HepG2 (cell line): ENCODE data around the gene HAGH. TPM values are rescaled to one million over a fixed set of nuclear protein-coding genes. Genes with fewer than 3 reads are reported as not detected.

Experiments
- ATAD3A ChIP-seq: sonication (generic); formaldehyde crosslinking; IDR thresholded peaks from 2 replicates; pipeline ENCODE4 v1.4.0; 2020; ENCODE audit warnings: missing genetic modification reagents
- CBX2 ChIP-seq, 2 experiments: fragments of 200-600 bp in 1 of 2; sonication (generic); formaldehyde crosslinking in 1 of 2; IDR thresholded peaks; 2 replicates each; pipeline versions ENCODE4 v1.7.0 to v1.8.1; 2018 to 2022; ENCODE audit warnings: low read depth in 2 of 2, low read length in 1 of 2, mild to moderate bottlenecking in 1 of 2, missing genetic modification reagents in 1 of 2
- CHCHD3 ChIP-seq: sonication (generic); formaldehyde crosslinking; IDR thresholded peaks from 2 replicates; pipeline ENCODE4 v1.8.0; 2022; ENCODE audit warnings: mild to moderate bottlenecking, missing genetic modification reagents, moderate library complexity
- CHD4 ChIP-seq: fragments of 200-600 bp; sonication (generic); IDR thresholded peaks from 2 replicates; pipeline ENCODE4 v1.7.0; 2017; ENCODE audit warnings: mild to moderate bottlenecking, low read length, borderline replicate concordance
- CSRNP2 ChIP-seq: sonication (generic); formaldehyde crosslinking; conservative IDR thresholded peaks from 2 replicates; pipeline ENCODE4 v1.8.0; 2022; ENCODE audit warnings: low read depth, missing genetic modification reagents
- ELF3 ChIP-seq: IDR thresholded peaks from 2 replicates; pipeline ENCODE4 v1.6.1; 2016; ENCODE audit warnings: missing genetic modification reagents, missing compliant biosample characterization
- ETV5 ChIP-seq: IDR thresholded peaks from 2 replicates; pipeline ENCODE4 v1.6.1; 2018; ENCODE audit warnings: missing biosample characterization, missing genetic modification reagents, inconsistent platforms, borderline replicate concordance
- FOXA3 ChIP-seq: IDR thresholded peaks from 2 replicates; pipeline ENCODE4 v1.6.1; 2016; ENCODE audit warnings: missing genetic modification reagents, missing compliant biosample characterization
- GATAD1 ChIP-seq: IDR thresholded peaks from 2 replicates; pipeline ENCODE4 v1.6.1; 2016; ENCODE audit warnings: missing genetic modification reagents, missing compliant biosample characterization
- RFX1 ChIP-seq: fragments of 450-650 bp; IDR thresholded peaks from 2 replicates; pipeline ENCODE4 v1.6.1; 2017
- RFXAP ChIP-seq: sonication (generic); formaldehyde crosslinking; IDR thresholded peaks from 2 replicates; pipeline ENCODE4 v1.4.0; 2020; ENCODE audit warnings: missing genetic modification reagents, borderline replicate concordance
- SKI ChIP-seq: fragments of 450-650 bp; IDR thresholded peaks from one replicate; pipeline ENCODE4 v1.6.1; 2018; ENCODE audit warnings: mild to moderate bottlenecking; ENCODE audit not compliant: partially characterized antibody
- SRF ChIP-seq: IDR thresholded peaks from 2 replicates; pipeline ENCODE4 v1.6.1; 2011; ENCODE audit warnings: mild to moderate bottlenecking, low read depth, low read length, moderate library complexity
- U2AF1 ChIP-seq: fragments of 200-400 bp; formaldehyde crosslinking; optimal IDR thresholded peaks from 2 replicates; pipeline ENCODE3; 2017; ENCODE audit warnings: mild to moderate bottlenecking, low read depth, low read length
- ZFP90 ChIP-seq: sonication (generic); formaldehyde crosslinking; IDR thresholded peaks from 2 replicates; pipeline ENCODE4 v1.8.0; 2022; ENCODE audit warnings: missing genetic modification reagents, mild to moderate bottlenecking, inconsistent platforms, borderline replicate concordance
- ZKSCAN8 ChIP-seq: IDR thresholded peaks from 2 replicates; pipeline ENCODE4 v1.6.1; 2016; ENCODE audit warnings: borderline replicate concordance, missing genetic modification reagents, missing compliant biosample characterization
- ZMYM3 ChIP-seq: sonication (generic); formaldehyde crosslinking; IDR thresholded peaks from 2 replicates; pipeline ENCODE4 v1.5.1; 2020; ENCODE audit warnings: mild to moderate bottlenecking, missing genetic modification reagents
- ZNF235 ChIP-seq: sonication (generic); formaldehyde crosslinking; IDR thresholded peaks from 2 replicates; pipeline ENCODE4 v1.8.1; 2023; ENCODE audit warnings: mild to moderate bottlenecking, missing genetic modification reagents, borderline replicate concordance
- ZNF260 ChIP-seq: sonication (generic); formaldehyde crosslinking; IDR thresholded peaks from 2 replicates; pipeline ENCODE4 v1.4.0; 2020; ENCODE audit warnings: missing genetic modification reagents, low read depth, mild to moderate bottlenecking, borderline replicate concordance
- ZNF512 ChIP-seq: sonication (generic); formaldehyde crosslinking; IDR thresholded peaks from 2 replicates; pipeline ENCODE4 v1.4.0; 2020; ENCODE audit warnings: mild to moderate bottlenecking, missing genetic modification reagents
- ZZZ3 ChIP-seq: sonication (generic); formaldehyde crosslinking; IDR thresholded peaks from 2 replicates; pipeline ENCODE4 v1.4.0; 2020; ENCODE audit warnings: missing genetic modification reagents, mild to moderate bottlenecking, borderline replicate concordance
- polyA plus RNA-seq, 8 experiments: library from polyadenylated mRNA; depleted of rRNA in 3 of 8; stranded (reverse) in 7 of 8; unstranded in 1 of 8; fragments of >200 nt; fragmentation: Illumina TruSeq in 4 of 8; extraction: Trizol in 4 of 8; gene quantifications; 2 replicates each; pipeline versions ENCODE4 v1.2.1 to v1.2.3, GENCODE V29; 2011 to 2016; ENCODE audit warnings: low read depth in 4 of 8, missing spikeins in 1 of 8, mixed read lengths in 1 of 8; ENCODE audit not compliant: insufficient read depth in 1 of 8
- total RNA-seq, 5 experiments: library from RNA; depleted of rRNA; stranded (reverse); fragments of >200 nt; fragmentation: Illumina TruSeq; extraction: Trizol; gene quantifications; 2 replicates each; pipeline ENCODE4 v1.2.3, GENCODE V29; 2016; ENCODE audit warnings: low read depth in 1 of 5
- TF ChIP-seq, protein P1 (sequence below): sonication (generic); formaldehyde crosslinking; IDR thresholded peaks from 2 replicates; pipeline ENCODE4 v1.4.0; 2020; ENCODE audit warnings: low read depth, mild to moderate bottlenecking, missing genetic modification reagents
- TF ChIP-seq, protein P2 (sequence below): sonication (generic); formaldehyde crosslinking; IDR thresholded peaks from 2 replicates; pipeline ENCODE4 v1.4.0; 2020; ENCODE audit warnings: missing genetic modification reagents, borderline replicate concordance

HAGH gene
- total and polyA plus RNA-seq, 2 of the 13 experiments (the other 11 are each of a cell fraction or from before 2014, with no cell fraction given), result 70.4 to 95.4 TPM

- peak; percentile 20; the same call in 1 of the 2 replicates for TF ChIP-seq SRF
- 0 out of 2 replicates have a peak, but pooled peaks have one; percentile 41 for TF ChIP-seq FOXA3
- TF ChIP-seq RFX1, result no peak
- TF ChIP-seq ZKSCAN8 (CRISPR knock-in tag), result no peak
- TF ChIP-seq CHCHD3 (CRISPR knock-in tag), result no peak
- TF ChIP-seq ZMYM3 (CRISPR knock-in tag), result no peak
- TF ChIP-seq CSRNP2, result no peak
- TF ChIP-seq GATAD1 (CRISPR knock-in tag), result peak; percentile 97
- peak; percentile 28 for TF ChIP-seq ELF3 (CRISPR knock-in tag)
- no peak for TF ChIP-seq ZNF260 (CRISPR knock-in tag)
- peak; percentile 85 for TF ChIP-seq SKI
- TF ChIP-seq ZNF235, result no peak
- TF ChIP-seq ZZZ3 (CRISPR knock-in tag), result peak; percentile 69; the same call in 1 of the 2 replicates
- TF ChIP-seq, protein P1, sequence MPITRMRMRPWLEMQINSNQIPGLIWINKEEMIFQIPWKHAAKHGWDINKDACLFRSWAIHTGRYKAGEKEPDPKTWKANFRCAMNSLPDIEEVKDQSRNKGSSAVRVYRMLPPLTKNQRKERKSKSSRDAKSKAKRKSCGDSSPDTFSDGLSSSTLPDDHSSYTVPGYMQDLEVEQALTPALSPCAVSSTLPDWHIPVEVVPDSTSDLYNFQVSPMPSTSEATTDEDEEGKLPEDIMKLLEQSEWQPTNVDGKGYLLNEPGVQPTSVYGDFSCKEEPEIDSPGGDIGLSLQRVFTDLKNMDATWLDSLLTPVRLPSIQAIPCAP, result no peak
- TF ChIP-seq ETV5 (CRISPR knock-in tag), result peak; percentile 47
- TF ChIP-seq, protein P2, sequence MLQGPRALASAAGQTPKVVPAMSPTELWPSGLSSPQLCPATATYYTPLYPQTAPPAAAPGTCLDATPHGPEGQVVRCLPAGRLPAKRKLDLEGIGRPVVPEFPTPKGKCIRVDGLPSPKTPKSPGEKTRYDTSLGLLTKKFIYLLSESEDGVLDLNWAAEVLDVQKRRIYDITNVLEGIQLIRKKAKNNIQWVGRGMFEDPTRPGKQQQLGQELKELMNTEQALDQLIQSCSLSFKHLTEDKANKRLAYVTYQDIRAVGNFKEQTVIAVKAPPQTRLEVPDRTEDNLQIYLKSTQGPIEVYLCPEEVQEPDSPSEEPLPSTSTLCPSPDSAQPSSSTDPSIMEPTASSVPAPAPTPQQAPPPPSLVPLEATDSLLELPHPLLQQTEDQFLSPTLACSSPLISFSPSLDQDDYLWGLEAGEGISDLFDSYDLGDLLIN (CRISPR knock-in tag), result no peak
- no peak for TF ChIP-seq CHD4
- 0 out of 2 replicates have a peak, but pooled peaks have one; percentile 26 for TF ChIP-seq RFXAP (CRISPR knock-in tag)
- no peak for TF ChIP-seq ATAD3A (CRISPR knock-in tag)
- TF ChIP-seq U2AF1, result no peak
- TF ChIP-seq ZNF512 (CRISPR knock-in tag), result no peak
- TF ChIP-seq CBX2 (IDR thresholded peaks at IDR 0.05; ENCODE audit: low read depth, low read length), result no peak
- no peak for TF ChIP-seq CBX2 (CRISPR knock-in tag; IDR thresholded peaks at IDR 0.05; ENCODE audit: low read depth)
- TF ChIP-seq ZFP90 (CRISPR knock-in tag), result no peak
Measured at GRCh38 chr16:1782408-1783264, 44.0 kb downstream of the HAGH start, which contains the start of the genes NUBP2 and SPSB3 (continued).
